GM12873 (cell line): ENCODE data around the gene RIC8B.

Source experiments
- TF ChIP-seq, protein P1 (sequence below): IDR thresholded peaks from 2 replicates; pipeline ENCODE4 v1.5.1; 2012; ENCODE audit warnings: low read depth, mild to moderate bottlenecking, moderate library complexity, low read length, control low read depth; ENCODE audit not compliant: insufficient read depth; ENCODE audit errors: missing control alignments

Gene RIC8B

DNA sequence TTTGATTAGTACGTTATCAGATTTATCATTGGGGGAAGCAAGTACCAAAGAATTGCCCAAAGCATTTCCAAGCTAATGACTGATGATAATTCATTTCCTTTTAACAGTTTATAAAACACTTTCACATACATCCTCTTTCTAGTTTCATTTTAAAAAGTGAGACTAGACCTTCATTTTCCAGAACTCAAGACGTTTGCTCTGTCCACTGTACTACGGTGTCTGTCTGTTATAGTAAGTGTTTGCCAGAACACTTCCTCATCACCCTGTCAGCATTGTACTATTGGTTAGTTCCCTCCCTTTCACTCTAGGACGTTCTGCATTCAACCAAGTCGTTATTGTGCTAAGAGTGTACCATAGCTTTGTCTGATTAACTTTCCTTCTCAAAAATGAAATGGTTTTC lies 99.5 kb downstream of the RIC8B start:
- TF ChIP-seq, protein P1, sequence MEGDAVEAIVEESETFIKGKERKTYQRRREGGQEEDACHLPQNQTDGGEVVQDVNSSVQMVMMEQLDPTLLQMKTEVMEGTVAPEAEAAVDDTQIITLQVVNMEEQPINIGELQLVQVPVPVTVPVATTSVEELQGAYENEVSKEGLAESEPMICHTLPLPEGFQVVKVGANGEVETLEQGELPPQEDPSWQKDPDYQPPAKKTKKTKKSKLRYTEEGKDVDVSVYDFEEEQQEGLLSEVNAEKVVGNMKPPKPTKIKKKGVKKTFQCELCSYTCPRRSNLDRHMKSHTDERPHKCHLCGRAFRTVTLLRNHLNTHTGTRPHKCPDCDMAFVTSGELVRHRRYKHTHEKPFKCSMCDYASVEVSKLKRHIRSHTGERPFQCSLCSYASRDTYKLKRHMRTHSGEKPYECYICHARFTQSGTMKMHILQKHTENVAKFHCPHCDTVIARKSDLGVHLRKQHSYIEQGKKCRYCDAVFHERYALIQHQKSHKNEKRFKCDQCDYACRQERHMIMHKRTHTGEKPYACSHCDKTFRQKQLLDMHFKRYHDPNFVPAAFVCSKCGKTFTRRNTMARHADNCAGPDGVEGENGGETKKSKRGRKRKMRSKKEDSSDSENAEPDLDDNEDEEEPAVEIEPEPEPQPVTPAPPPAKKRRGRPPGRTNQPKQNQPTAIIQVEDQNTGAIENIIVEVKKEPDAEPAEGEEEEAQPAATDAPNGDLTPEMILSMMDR: no peak

DNA sequence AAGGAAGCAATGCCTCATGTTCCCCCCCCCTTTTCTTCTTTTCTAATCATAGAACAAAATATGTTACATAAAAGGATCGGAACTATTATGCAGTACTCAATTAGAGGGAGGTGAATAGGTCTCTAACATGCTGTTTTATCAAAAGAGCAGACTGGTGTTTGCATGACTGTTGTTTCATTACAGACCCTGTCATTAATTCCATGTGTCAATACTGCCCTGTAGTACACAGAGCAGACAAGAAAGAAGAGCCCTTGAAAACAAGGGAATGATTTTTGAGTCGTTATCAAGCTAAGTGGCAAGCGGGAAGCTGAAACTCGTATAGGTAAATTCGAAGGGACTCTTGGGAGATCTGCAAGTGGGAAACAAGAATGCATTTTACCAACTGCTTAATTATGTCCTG lies 104.3 kb downstream of the RIC8B start:
- TF ChIP-seq, protein P1: no peak

DNA sequence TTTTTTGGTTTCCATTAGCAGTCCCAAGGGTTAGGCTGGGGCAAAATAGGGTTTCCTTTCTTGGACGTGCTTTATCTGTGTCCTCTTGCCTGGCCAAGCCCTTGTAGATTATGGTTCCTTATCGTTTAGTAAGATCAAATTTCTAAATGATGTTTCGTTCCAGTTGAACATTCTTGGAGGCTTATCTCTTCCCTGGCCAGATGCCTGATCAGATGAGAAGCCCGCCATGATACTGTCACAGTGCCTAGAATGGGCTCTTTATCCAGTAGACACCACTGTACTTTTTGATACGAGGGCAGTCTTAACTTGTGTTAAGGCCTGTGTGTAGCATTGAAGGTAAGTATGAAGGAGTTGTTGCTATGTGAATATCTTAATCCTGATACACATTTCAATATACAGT lies 105.1 kb downstream of the RIC8B start:
- TF ChIP-seq, protein P1: no peak

DNA sequence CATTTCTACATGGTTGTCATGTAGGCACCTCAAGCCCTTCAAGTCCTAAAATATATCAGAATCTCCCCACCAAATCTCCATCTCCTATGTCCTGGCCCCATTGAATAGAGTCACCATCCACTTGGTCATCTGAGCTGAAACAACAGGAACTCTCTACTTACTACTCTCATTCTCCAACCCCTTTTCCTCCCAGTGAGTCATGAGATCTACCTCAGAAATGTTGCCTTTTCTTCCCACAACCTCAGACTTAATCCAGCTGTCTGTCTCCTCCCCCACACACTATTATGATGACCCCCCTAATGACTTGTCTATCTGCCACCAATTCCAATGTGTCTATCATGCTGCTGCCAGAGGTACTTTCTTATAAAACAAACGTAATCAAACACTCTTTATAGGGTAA lies 108.9 kb downstream of the RIC8B start:
- TF ChIP-seq, protein P1: no peak

DNA sequence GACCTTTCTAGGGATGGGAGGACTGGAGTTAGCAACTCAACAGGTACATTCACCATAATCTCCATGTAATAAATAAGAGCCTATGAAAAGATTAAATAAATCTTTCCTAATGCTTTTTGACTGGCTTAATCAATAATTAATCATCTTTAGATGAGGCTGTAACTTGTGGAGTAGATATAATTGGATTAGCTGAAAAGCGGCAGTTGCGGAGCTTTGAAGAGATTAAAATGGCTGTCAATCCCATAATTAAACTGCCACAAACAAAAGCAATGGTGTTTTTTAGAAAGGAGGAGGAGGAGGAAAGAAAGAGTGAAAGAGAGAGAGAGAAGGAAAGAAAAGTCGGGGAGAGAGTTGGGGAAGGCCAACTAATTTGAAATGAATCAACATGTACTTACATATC lies 110.5 kb downstream of the RIC8B start:
- TF ChIP-seq, protein P1: no peak

DNA sequence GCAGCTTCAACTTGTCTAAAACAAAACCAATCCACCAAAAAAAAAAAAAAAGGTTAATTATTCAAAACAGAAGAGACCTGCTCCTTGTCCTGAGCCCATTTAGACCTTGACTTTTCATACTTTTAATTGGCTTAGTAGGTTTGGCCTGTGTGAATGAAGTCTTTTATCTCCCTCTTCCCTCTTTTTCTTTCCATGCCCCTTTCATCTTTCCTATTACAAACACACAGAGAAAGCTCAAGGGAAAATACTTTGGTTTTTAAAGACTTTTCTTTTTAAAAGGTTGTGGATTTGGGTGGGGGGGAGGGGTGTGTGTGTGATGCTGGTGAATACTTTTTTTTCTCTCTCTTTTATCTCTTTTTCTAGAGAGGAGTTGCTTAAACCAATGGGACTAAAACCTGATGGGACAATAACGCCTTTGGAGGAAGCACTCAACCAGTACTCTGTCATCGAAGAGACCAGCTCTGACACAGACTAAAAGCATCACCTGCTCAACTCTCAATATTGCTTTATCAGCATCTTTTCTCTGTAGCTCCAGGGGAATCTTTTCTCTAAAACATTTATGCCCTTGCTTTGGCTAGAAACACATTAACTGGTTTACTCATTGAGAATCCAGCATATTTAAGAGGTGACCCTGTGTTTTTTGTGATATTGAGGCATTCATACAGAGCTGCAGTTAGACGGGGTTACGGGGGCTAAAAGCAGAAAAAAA lies 111.2 kb downstream of the RIC8B start:
- TF ChIP-seq, protein P1: no peak

DNA sequence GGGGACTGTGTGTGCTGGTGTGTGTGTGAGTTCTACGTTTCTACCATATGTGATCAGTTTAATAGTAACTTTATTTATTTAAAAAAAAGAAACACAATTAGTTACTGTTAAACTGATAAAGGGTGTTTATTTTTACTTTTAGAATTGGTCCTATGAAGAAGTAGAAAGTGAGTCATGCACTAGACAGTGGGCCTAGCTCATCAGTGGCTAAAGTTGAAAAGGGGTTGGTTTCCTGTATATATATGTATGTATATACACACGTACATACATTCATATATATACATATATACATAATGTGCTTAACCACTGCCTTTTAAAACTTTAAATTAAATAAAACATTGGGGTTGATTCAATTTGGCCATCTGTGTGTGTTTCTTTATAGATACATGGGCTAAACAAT lies 112.5 kb downstream of the RIC8B start:
- TF ChIP-seq, protein P1: no peak
